HG02798 (cell line): ENCODE data around the gene IL13RA2.

Experiments used
- ATAC-seq: cut with Tn5 transposase; IDR thresholded peaks from one replicate; pipeline ENCODE4 v1.9.1; 2021; ENCODE audit warnings: mild to moderate bottlenecking; ENCODE audit not compliant: unreplicated experiment, poor library complexity

IL13RA2 gene, protein sequence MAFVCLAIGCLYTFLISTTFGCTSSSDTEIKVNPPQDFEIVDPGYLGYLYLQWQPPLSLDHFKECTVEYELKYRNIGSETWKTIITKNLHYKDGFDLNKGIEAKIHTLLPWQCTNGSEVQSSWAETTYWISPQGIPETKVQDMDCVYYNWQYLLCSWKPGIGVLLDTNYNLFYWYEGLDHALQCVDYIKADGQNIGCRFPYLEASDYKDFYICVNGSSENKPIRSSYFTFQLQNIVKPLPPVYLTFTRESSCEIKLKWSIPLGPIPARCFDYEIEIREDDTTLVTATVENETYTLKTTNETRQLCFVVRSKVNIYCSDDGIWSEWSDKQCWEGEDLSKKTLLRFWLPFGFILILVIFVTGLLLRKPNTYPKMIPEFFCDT

DNA sequence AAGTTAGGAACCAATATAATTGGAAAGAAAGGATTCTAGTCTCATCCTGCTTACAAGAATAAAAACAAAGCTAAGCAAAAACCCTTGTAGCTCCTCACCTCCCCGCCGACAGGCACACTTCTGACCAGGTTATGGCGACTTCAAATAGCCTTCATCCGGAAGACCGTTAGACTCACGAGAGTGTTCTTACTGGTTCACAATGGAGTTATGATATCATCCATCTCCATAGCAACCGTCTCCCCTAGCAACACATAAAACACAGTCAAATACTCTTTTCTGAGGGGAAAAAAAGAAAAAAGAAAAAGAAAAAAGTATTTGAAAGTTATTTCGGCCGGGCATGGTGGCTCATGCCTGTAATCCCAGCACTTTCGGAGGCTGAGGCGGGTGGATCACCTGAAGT lies at the start of gene IL13RA2:
Gene IL13RA2 (minus strand): TSS at position 162 of the 400 bp plus-strand sequence. CDS start 347 bp downstream, outside the sequence.
- no peak for ATAC-seq

DNA sequence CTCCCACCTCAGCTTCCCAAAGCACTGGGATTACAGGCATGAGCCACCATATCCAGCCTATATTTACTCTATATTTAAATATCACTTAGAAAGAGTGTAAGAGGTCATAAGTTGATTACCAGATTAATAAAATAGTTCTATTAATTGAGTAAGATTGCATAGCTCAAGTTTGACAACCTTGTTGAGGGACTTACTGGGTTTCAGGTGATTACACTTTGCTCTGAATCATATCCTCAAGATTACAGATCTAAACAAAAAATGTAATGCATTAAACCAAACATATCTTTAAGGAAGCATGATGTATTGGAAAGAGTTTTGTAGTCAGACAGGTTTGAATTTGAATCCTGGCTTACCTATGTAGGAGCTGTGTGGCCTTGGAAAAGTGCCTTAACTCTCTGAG lies 47.9 kb upstream of the IL13RA2 start:
- no peak for ATAC-seq

DNA sequence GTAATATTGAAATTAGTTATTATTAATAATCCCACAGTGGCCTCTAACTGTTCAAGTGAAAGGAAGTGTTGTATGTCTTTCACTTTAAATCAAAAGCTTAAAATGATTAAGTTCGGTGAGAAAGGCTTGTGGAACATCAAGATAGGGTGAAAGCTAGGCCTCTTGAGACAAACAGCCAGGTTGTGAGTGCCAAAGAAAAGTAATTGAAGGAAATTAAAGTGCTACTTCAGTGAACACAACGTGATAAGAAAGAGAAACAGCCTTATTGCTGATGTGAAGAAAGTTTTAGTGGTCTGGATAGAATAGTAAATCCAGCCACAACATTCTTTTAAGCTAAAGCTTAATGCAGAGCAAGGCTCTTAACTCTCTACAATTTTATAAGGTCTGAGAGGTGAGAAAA lies 42.6 kb upstream of the IL13RA2 start:
- no peak for ATAC-seq

DNA sequence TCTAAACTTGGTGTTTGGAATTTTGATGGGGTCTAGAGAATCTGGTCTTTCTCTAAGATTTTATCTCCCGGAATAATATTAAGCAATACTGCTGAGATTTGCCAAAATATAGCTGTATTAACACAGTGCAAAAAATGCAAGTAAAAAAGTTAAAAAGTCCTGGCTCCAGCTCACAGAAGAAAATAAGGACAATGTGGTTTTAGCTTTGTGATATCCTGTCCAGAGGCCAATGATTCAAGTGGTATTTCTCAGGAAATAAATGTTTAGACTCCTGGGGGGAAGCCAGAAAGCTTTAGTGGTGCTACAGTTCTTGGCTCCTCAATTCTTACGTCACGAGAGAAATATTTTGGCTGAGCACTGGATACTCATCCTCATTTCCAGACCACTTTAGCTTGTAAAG lies 40.9 kb upstream of the IL13RA2 start:
- no peak for ATAC-seq

DNA sequence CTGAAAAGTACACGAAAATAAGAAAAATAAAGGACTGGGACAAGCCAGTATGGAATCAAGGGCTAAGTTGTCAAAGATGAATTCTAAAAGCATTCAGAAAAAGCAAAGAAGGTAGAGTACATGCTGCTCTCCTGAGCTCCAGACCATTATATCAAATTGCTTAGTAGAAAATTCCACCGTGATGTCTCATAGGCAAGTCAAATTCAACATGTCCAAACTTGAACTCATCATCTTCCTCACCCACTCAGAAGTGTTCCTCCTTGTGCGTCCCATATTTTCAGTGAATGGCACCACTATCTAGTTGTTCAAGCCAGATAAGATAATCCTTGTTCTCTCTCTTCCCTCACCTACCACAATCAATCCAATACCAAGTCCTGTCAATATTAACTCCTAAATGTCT lies 37.5 kb upstream of the IL13RA2 start:
- no peak for ATAC-seq

DNA sequence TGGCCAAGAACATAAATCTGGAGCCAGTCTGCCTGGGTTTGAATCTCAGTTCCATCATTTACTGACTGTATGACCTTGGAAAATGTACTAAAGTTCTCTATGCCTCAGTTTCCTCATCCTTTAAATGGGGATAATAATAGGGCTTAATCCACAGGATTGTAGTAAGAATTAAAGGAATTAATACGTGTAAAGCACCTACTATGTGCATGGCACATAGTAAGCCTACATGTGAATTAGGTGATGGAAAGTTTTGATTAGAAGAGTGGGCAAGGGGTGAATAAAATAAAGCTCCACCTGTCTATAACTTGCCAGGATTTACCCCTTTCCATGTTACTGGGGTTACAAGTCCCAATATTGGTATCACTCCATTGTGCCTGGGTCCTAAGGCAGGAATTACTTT lies 35.8 kb upstream of the IL13RA2 start:
- ATAC-seq = no peak

DNA sequence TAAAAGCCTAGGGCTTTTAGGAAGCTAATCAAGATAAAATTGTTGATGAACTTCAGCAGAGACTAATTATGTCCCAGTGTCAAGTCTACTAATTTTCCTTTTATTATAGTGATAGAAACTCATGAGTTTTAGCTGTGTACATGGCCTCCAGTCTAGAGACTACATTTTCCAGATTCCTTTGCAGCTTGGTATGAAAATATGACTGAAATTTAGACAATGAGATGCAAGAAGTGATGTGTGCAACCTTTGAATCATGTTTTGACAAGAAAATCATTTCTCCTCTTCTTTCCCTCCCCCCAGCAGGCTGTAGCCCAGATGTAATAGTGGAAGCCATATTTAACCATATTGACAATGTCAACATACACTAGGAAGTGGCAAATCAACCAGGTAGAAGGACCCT lies 30.3 kb upstream of the IL13RA2 start:
- no peak for ATAC-seq

DNA sequence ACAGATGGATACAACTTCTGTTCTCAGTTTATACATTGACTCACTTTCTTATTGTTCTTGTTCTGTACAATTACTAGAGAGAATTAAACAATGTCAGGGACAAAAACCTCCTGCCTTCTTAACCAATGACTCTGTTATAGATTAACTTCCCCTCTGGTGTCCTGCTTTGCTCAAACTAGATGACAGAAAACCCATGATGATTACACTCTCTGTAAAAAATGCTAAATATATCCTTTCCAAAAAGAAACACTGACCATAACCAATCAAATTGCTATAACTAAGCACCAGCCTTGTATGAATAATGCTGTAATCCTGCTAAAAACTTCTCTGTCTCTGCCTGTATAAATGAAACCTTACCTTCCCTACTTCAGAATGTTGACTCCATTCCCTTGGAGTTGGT lies 29.8 kb upstream of the IL13RA2 start:
- ATAC-seq = no peak

DNA sequence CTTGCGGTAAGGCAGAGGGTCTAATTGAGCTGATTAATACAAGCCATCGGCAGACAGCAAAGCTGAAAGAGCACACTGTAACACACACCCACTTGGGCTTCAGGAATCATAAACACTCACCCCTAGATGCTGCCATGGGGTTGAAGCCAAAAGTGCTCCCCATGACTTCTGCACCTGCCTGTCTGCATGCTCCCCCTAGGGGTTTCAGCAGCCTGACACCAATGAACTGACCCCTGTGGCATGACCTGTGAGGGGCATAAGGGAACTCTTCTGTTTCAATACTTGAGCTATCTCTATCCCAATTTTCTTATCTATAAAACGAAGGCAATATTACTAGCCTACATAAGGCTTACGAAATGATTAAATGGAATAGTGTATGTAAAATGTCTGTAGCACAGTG lies 23.0 kb upstream of the IL13RA2 start:
- no peak for ATAC-seq

DNA sequence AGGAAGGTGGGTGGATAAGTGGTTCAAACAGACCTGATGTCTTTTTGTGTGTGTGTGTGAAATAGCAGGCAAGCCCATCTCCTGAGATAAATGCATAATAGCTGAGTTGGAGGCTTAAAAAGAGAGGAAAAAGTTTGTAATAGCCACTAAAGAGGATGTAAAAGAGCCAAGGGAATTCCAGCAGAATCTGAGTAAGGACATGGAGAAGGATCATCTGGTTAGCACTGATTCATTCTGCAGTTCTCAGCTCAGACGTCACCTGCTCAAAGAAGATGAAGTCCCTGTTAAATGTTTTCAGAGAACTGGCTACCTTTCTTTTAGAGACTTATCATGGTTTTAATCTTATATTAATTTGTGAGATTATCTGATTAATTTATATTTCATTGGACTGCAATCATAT lies 21.0 kb upstream of the IL13RA2 start:
- ATAC-seq = no peak

DNA sequence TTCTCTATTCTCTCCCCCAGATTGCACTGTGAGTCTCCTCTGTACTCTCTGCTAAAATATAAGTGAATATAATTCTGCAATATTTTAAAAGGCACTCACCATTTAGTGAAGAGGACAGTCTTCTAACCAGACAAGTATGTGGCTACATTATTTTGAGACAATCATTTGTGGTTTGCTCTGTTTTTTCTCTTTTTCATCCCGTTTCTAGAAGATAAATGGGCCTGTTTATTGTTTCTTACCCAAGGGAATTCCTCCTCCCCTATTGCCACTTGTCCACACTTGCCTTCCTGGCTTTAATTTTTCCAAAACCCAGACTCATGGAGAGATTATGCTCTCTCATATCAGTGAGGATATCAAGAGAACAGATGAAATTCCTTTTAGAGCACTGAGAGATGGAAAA lies 18.6 kb upstream of the IL13RA2 start:
- ATAC-seq = no peak

DNA sequence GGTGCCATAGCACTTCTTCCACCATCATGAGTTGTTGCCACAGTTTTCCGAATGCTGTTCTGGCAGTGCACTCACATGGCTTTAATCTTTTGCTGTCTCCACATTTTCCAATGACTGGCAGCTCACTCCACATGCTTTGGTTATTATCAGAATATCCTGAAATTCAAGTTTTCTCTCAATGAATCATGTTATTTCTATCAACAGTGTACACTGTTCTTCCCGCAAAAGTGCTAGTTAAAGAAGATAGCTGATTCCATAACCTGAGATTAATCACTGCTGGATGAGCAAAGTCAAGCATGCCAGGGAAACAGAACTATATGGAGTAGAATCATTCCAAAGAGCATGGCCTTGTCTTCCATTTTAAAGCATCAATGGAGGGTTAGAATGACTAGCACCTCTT lies 14.6 kb upstream of the IL13RA2 start:
- no peak for ATAC-seq

DNA sequence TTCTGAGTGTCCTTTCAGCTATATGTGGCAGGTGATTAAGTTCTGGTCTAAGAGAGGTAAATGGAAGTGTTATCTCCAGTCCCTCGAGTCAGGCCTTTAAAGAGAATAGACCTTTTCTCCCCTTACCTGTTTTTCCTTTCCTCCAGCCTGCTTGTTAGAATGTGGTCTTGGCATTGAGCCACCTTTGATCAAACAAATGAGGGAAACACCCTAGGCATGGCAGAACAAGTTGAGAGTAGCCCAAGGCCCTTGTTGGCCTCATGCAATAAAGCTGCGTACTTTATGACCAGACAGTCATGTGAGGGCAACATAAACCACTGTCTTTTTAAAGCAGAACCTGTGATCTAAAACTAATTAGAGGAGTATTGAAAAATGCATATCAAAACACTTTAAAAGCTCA lies 13.2 kb upstream of the IL13RA2 start:
- no peak for ATAC-seq

DNA sequence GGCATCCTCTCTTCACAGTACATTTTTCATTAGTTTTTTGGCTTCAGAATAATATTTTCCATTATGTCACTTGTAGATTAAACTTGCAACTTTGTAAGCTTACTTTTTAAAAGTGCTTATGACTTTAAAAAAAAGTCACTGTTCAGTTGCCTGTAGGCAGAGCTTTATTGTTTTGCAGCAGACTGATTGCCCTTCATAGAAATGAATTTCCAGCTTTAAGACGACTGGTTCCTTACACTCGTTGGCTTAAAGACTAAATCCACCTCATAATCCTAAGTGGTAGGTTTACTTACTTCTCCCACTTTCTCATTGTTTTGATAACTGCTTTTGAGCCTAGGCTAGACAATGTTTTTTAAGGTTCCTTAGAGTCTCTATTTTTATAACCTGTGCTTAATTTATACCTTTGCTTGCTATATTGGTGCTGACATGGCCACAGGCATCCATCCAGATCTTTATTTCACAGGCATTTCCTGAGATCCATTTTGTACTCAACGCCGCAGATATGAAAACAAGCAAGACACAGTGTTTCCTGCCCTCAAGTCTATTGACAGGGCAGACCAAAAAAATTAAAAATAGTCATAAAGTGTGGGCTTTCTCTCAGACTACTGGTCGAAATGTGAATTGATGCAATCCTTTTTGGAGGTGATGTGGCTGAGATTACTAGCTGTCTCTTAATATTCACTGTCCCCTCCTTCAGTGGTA lies 12.6 kb upstream of the IL13RA2 start:
- no peak for ATAC-seq

DNA sequence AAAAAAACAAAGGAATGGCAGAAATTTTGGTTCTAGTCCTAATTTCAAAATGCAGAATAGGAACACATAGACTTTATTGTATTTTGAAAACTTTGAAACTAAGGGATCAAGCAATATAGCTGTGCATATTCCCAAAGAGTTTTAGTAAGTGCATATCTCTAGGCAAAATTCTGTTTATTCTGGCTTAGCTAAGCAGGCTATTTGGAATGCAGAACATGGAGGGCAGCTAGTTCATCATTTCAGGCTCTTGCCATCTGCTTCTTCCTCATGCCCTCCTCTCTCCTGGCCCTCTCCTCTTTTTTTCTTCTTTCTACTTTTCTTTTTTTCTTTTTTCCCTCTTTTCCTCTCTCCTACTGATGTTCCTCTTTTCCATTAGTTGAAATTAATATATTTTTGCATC lies 12.0 kb upstream of the IL13RA2 start:
- ATAC-seq = no peak

DNA sequence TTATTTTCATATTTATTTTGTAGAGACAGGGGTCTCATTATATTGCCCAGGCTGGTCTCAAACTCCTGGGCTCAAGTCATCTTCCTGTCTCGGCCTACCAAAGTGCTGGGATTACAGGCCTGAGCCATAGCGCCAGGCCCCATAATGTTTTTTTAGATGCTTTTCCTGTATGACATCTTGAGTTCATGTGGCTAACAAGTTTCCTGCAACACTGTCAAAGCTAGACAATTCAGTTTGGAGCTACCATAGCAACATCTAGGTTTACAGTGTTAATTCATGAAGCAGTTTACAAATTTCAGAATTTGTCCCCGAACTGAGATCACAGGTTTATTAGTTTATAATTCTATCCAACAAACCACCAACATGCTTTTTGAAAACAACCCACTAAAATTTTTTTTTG lies 6.4 kb upstream of the IL13RA2 start:
- ATAC-seq = no peak

DNA sequence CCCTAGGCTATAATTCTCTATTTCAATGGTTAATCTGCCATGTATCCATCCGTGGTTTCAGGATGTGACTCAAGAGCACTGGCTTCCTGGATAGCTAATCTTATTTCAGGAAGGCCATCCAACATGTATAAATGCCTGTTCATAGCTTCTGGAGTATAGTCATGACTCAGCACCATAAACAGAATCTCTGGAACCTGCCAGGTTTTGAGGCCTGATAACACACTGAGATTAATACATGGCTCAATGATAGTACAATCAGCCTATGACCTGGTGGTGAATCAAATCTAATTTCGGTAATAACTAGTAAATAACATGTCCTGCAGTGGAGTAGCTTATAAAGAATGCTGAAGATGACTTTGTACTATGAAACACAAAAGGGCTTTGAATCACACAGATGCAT lies 5.7 kb upstream of the IL13RA2 start:
- ATAC-seq = no peak

DNA sequence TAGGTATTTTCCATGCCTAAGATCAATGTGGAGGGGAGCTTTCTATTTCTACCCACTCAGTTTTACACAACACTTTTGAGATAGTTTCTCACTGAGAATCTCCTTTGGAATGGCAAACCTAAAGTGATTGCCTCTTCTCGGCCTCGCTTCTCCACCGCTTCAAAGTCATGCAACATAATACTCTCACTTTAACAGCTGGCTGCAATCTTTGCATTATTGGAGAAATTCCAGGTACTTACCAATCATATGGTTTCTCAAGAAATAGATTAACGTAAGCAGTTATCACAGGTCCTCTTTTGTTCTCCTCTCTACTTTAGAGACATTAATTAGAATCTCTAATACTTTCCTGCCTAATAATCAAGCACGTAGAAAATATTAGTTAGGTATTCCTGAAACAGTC lies 3.7 kb upstream of the IL13RA2 start:
- ATAC-seq = no peak

DNA sequence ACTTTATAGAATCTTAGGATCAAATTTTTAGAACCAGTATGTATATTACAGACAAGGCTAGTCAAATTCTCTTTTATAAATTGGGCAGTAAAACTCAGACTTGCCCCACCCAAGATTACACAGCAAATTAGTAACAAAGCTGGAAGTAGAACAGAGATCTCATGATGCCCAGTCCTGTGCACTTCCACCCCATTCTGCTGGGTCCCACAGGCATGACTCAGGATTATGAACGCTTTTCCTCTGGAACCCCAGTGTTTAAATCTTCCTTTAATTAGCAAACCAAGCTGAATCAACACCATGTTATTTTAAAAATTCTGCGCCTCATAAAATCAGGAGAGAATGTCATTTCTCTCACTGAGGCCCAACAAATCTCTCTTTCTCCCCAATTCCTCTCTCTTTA lies 1.5 kb upstream of the IL13RA2 start:
- ATAC-seq = no peak

DNA sequence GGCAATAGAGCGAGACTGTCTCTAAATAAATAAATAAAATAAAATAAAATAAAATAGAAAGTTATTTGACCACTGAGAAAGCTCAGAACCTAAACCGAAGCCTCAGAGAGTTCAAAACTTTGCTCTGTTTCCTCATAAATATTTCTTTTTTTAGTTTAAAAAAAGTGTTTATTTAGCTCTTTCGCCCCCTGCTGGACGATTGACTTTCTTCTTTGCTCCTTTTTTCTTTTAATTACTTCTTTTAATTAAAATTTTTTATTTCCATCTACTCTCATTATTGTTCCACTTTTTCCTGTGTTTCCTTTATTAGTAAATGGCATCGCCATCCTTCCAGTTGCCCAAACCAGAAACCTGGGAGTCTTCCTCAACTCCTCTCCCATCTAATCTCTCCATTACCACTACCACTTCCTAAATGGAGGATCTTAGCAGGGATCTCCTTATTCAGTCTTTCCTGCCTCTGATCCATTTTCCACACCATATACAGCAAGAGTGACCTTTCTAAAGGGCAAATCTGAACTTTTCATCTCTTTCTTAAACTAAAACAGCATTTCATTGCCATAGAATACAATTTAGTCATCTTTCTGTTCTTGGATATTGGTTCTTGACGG lies 728 bp upstream of the IL13RA2 start:
- no peak for ATAC-seq

DNA sequence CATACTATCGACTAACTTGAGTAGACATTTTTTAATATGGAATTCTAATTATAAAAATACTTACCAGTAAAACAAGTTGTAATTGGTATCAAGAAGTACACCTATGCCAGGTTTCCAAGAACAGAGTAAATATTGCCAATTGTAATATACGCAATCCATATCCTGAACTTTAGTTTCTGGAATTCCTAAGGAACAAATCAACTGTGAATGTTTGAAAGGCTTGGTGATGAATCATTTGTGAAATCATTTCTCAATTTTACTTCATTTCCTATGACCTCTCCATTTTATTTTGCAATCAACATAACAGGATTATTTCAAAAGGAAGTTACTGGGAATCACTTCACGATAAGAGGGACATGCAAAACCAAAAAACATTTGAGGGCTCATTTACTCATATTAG lies 3.7 kb downstream of the IL13RA2 start:
- ATAC-seq = no peak

DNA sequence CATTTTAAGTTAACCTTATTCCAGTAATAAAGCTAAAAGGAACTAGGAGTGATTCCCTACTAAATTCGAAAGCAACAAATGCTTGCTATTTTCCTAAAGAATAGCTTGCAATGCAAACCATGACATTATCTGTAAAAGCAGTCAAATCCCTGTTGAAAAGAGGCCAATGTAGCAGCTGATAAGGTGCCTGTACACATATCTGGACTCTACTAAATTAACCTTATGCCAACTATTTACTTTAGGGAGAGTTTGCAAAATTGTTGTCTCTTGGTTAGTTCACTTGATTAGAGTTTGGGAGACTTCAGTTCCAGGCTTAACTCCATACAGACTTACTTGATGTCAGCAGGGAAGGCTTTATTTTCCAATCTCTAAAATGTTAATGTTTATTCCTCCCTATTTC lies 6.0 kb downstream of the IL13RA2 start:
- ATAC-seq = no peak
